ENCODE data around the gene CEP164. TPM values are rescaled to one million over a fixed set of nuclear protein-coding genes. Genes with fewer than 3 reads are reported as not detected.

The CEP164 gene
- total RNA-seq, 1 donor from 2014 or later, result 5.9 TPM

DNA sequence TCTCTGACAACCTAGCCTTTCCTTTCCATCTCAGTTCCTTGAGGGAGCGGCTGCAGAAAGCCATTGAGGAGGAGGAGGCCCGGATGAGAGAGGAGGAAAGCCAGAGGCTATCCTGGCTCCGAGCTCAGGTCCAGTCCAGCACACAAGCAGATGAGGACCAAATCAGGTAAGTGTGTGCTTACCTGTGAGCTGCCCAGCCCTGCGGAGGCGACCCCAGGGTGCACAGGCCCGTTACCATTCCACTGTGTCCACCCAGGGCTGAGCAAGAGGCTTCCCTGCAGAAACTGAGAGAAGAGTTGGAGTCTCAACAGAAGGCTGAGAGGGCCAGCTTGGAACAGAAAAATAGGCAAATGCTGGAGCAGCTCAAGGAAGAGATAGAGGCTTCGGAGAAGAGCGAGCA, 63.1 kb downstream of the CEP164 start:
- H3K4me1 ChIP-seq, result no peaks in the 10 kb centered on the region
- H3K4me3 ChIP-seq, result no peak overlapping the region
- H3K27ac ChIP-seq (replicated peaks), result no peak overlapping the region
- intact Hi-C loops (cut with micrococcal nuclease), result no loop called here
- no peak for DNase-seq
- H3K27me3 ChIP-seq (ENCODE audit: low read depth), result no peaks in the 10 kb centered on the region
- TF ChIP-seq, protein P1, sequence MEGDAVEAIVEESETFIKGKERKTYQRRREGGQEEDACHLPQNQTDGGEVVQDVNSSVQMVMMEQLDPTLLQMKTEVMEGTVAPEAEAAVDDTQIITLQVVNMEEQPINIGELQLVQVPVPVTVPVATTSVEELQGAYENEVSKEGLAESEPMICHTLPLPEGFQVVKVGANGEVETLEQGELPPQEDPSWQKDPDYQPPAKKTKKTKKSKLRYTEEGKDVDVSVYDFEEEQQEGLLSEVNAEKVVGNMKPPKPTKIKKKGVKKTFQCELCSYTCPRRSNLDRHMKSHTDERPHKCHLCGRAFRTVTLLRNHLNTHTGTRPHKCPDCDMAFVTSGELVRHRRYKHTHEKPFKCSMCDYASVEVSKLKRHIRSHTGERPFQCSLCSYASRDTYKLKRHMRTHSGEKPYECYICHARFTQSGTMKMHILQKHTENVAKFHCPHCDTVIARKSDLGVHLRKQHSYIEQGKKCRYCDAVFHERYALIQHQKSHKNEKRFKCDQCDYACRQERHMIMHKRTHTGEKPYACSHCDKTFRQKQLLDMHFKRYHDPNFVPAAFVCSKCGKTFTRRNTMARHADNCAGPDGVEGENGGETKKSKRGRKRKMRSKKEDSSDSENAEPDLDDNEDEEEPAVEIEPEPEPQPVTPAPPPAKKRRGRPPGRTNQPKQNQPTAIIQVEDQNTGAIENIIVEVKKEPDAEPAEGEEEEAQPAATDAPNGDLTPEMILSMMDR (IDR thresholded peaks at IDR 0.05; ENCODE audit: borderline replicate concordance), result no peak
- H3K36me3 ChIP-seq, result peaks cover 82% of the 10 kb centered on the region
- H3K9me3 ChIP-seq (replicated peaks), result no peaks in the 10 kb centered on the region

DNA sequence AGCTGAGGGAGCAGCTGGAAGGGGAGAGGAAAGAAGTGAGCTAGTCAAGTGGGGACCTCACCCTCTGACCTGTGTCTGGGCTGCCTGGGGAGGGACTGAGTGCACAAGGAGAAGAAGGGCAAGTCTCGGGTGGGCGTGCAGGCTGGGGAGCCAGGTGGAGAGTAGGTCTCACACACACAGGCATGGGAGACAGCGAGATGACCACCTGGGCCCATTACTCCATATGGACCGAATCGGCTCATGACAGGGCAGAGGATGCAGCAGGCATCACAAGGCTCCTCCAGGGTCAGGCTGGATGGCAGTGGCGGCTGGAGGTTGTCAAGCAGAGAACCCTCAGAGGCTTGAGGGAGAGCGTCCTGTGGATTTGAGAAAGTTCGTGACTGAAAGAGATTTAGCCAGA, 63.5 kb downstream of the CEP164 start:
- intact Hi-C loops (cut with micrococcal nuclease), result no loop called here
- Histone ChIP-seq H3K9me3 (replicated peaks) (no peaks in the 10 kb centered on the region), H3K36me3 (peaks cover 83% of the 10 kb centered on the region), H3K4me1 (no peaks in the 10 kb centered on the region), H3K4me3 (no peak overlapping the region), H3K27me3 (ENCODE audit: low read depth) (no peaks in the 10 kb centered on the region), H3K27ac (replicated peaks) (no peak overlapping the region)
- TF ChIP-seq, protein P1 (IDR thresholded peaks at IDR 0.05; ENCODE audit: borderline replicate concordance), result no peak
- DNase-seq, result no peak

DNA sequence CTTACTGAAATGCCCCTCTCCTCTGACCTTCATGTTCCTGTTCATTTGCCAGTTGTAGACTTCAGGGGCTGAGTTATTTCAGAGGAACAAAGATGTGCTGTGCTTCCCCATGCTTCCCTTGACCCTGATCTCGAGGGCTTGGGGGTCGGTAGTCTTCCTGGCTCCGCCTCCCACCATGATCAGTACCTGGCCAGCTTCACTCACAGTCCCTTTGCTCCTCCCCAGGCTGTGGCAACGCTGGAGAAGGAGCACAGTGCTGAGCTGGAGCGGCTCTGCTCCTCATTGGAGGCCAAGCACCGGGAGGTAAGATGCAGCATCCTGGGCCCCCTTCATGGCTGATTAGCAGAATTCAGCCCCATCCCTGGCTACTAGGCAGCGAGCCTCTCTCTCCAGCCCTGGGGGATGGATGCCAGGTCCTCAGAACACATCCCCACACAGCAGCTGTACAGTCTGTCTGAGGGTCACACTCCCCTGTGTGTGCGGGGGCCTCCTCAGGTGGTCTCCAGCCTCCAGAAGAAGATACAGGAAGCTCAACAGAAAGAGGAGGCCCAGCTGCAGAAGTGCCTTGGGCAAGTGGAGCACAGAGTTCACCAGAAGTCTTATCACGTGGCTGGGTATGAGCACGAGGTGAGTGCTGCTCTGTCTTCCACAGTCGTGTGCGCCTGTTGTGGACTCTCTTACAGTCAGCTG, 64.5 kb downstream of the CEP164 start:
- Histone ChIP-seq H3K36me3 (peaks cover 84% of the 10 kb centered on the region), H3K27me3 (ENCODE audit: low read depth) (no peaks in the 10 kb centered on the region), H3K9me3 (replicated peaks) (no peaks in the 10 kb centered on the region), H3K4me3 (no peak overlapping the region), H3K27ac (replicated peaks) (no peak overlapping the region), H3K4me1 (no peaks in the 10 kb centered on the region)
- intact Hi-C loops (cut with micrococcal nuclease), result no loop called here
- TF ChIP-seq, protein P1 (IDR thresholded peaks at IDR 0.05; ENCODE audit: borderline replicate concordance), result no peak
- no peak for DNase-seq

DNA sequence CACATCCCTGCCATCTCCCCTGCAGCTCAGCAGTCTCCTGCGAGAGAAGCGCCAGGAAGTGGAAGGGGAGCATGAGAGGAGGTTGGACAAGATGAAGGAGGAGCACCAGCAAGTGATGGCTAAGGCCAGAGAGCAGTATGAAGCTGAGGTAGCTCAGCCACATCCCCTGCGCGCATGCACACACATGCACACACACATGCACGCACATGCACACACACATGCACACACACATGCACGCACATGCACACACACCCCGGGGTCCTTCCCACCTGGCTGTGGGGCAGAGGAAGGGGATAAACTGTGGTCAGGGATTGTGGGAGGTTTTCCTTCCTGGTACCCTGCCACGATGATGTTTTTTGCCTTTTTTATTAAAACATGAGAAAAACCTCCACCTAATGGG, 65.3 kb downstream of the CEP164 start:
- Histone ChIP-seq H3K4me1 (no peaks in the 10 kb centered on the region), H3K27ac (replicated peaks) (no peak overlapping the region), H3K9me3 (replicated peaks) (peaks cover under 1% of the 10 kb centered on the region), H3K4me3 (no peak overlapping the region), H3K36me3 (peaks cover 84% of the 10 kb centered on the region), H3K27me3 (ENCODE audit: low read depth) (no peaks in the 10 kb centered on the region)
- TF ChIP-seq, protein P1 (IDR thresholded peaks at IDR 0.05; ENCODE audit: borderline replicate concordance), result no peak
- intact Hi-C loops (cut with micrococcal nuclease), result no loop called here
- DNase-seq, result no peak

DNA sequence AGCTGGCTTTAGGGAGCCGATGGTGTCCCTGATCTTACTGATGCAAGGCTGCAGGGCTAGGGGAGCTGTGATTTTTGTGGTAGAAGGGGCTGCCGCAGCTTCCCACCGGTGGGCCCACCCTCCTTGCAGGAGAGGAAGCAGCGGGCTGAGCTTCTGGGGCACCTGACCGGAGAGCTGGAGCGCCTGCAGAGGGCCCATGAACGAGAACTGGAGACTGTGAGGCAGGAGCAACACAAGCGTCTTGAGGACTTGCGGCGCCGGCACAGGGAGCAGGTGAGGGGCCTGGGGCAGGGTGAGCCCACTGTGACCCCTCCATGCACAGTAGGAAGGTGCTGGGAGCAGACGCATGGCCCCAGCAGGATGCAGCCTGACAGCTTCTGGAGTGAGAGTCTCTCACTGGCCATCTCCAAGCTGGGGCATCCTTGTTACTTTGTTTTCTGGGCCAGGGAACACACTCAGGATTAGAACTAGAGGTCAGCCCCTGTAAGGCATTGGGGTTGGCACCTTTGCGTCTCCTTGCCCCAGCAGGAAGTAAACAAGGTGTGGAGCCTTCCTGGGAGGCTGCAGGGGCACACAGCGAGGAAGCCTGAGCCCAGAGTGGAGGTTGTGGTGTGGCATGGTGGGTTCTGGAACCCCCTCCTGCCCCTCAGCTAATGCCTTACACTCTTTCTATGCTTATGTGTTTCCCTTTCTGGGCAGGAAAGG, 66.7 kb downstream of the CEP164 start:
- TF ChIP-seq, protein P1 (IDR thresholded peaks at IDR 0.05; ENCODE audit: borderline replicate concordance), result no peak
- no peak for DNase-seq
- H3K36me3 ChIP-seq, result peaks cover 90% of the 10 kb centered on the region

More for the DNA sequence above, 66.7 kb downstream of the CEP164 start:
- Histone ChIP-seq H3K4me3 (no peak overlapping the region), H3K4me1 (no peaks in the 10 kb centered on the region), H3K9me3 (replicated peaks) (peaks cover 11% of the 10 kb centered on the region), H3K27ac (replicated peaks) (no peak overlapping the region), H3K27me3 (ENCODE audit: low read depth) (no peaks in the 10 kb centered on the region)
- intact Hi-C loops (cut with micrococcal nuclease), result no loop called here

Measured in left ventricle myocardium inferior (tissue), 1 donor.